Progenitor cell of endocrine pancreas (in vitro differentiated cells): ENCODE data around the gene WNT4. TPM values are rescaled to one million over a fixed set of nuclear protein-coding genes. Genes with fewer than 3 reads are reported as not detected.

Experiments used
- DNase-seq: peaks from one replicate; pipeline ENCODE4 v3.0.0; 2021; ENCODE audit warnings: low spot score; ENCODE audit not compliant: unreplicated experiment
- H3K27ac Mint-ChIP-seq: 2 replicates; pipeline ENCODE4 v1.8.0; 2021; ENCODE audit warnings: mild to moderate bottlenecking, moderate library complexity, mixed read lengths
- H3K27me3 Mint-ChIP-seq: 2 replicates; pipeline ENCODE4 v1.8.0; 2021; ENCODE audit warnings: mixed read lengths
- H3K36me3 Mint-ChIP-seq: 2 replicates; pipeline ENCODE4 v1.8.0; 2022; ENCODE audit warnings: mixed read lengths; ENCODE audit not compliant: insufficient read depth
- H3K4me1 Mint-ChIP-seq: 2 replicates; pipeline ENCODE4 v1.8.0; 2021; ENCODE audit warnings: low read depth, mixed read lengths
- H3K4me3 Mint-ChIP-seq: 2 replicates; pipeline ENCODE4 v1.8.0; 2021; ENCODE audit warnings: low read depth, mild to moderate bottlenecking, moderate library complexity, mixed read lengths
- H3K9me3 Mint-ChIP-seq: 2 replicates; pipeline ENCODE4 v1.8.0; 2021; ENCODE audit warnings: low read depth, mixed read lengths
- total RNA-seq: library from RNA; stranded (reverse); gene quantifications from 2 replicates; pipeline ENCODE4 v1.2.1, GENCODE V29; 2021
- TF ChIP-seq, protein P1 (sequence below): fragments of 200-600 bp; sonication (generic); IDR thresholded peaks from one replicate; pipeline ENCODE4 v1.5.0; 2021; ENCODE audit warnings: antibody characterized with exemption, mild to moderate bottlenecking; ENCODE audit not compliant: unreplicated experiment

The WNT4 gene
- total RNA-seq, 1 donor from 2014 or later, result 0.74 TPM

DNA sequence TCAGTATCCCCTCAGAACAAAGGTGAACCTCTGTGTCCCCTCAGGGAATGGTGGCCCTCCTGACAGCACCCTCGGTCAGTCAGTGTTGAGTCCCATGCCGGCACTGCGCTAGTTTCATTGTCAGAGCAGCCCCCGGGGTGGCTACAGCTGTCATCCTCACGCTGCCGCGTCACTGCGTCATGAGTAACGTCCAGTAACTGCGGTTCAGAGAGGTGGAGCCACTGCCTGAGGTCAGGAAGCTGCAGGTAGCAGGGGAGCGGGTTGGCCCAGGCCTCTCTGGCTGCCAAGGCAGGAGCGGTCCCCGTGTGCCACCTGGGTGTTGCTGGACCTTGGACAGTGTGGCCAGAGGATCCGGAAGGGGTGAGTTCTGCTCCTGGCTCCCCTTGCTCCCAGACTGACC lies 20.2 kb upstream of the WNT4 start:
- H3K4me3 Mint-ChIP-seq, result no peak overlapping the region
- no peaks in the 10 kb centered on the region for H3K9me3 Mint-ChIP-seq
- H3K27me3 Mint-ChIP-seq, result peaks cover 39% of the 10 kb centered on the region
- no peak for DNase-seq
- no peaks in the 10 kb centered on the region for H3K36me3 Mint-ChIP-seq
- H3K4me1 Mint-ChIP-seq, result no peaks in the 10 kb centered on the region
- TF ChIP-seq, protein P1, sequence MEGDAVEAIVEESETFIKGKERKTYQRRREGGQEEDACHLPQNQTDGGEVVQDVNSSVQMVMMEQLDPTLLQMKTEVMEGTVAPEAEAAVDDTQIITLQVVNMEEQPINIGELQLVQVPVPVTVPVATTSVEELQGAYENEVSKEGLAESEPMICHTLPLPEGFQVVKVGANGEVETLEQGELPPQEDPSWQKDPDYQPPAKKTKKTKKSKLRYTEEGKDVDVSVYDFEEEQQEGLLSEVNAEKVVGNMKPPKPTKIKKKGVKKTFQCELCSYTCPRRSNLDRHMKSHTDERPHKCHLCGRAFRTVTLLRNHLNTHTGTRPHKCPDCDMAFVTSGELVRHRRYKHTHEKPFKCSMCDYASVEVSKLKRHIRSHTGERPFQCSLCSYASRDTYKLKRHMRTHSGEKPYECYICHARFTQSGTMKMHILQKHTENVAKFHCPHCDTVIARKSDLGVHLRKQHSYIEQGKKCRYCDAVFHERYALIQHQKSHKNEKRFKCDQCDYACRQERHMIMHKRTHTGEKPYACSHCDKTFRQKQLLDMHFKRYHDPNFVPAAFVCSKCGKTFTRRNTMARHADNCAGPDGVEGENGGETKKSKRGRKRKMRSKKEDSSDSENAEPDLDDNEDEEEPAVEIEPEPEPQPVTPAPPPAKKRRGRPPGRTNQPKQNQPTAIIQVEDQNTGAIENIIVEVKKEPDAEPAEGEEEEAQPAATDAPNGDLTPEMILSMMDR, result no peak
- H3K27ac Mint-ChIP-seq, result no peak overlapping the region

DNA sequence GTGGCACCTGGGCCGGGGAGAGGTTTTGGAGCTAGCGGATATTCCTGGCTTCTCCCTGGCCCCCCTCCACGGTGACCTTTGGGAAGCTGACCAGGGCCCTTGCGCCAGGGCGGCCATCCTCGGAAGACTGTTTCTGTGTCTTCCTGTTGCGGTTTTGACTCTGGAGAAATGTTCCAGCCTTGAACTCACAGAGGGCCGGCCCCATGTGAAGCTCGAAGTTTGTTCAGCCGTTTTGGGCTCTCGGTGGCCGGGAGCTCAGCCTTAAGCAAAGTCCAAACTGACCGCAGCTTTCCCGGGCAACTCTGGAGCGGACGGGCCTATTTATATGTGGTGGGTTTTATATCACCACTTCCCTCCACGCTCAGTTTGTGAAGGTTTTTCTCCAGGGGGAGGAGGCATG lies 17.0 kb upstream of the WNT4 start:
- TF ChIP-seq, protein P1, result no peak
- DNase-seq, result no peak
- H3K4me3 Mint-ChIP-seq, result no peak overlapping the region
- no peak overlapping the region for H3K27ac Mint-ChIP-seq
- no peaks in the 10 kb centered on the region for H3K9me3 Mint-ChIP-seq
- no peaks in the 10 kb centered on the region for H3K4me1 Mint-ChIP-seq
- peaks cover 52% of the 10 kb centered on the region for H3K27me3 Mint-ChIP-seq
- H3K36me3 Mint-ChIP-seq, result no peaks in the 10 kb centered on the region

DNA sequence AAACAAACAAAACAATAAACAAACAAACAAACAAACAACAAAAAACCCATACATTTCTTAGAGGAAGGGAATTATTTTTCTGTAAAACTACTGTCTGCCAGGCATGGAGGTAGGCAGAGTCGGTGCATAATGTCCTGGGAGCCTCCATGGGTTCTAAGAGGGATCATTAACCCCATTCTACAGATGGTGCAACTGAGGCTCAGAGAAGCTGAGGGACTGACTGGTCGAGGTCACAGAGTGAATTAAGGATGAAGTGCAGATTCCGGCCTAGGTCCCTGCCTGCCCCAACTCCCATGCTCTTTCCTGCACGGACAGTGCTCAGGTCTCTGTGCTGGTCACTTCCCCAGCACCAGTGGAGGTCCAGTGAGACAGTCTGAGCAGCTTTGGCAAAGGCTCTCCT lies 15.8 kb upstream of the WNT4 start:
- peaks cover 56% of the 10 kb centered on the region for H3K27me3 Mint-ChIP-seq
- no peak overlapping the region for H3K4me3 Mint-ChIP-seq
- no peaks in the 10 kb centered on the region for H3K9me3 Mint-ChIP-seq
- no peaks in the 10 kb centered on the region for H3K36me3 Mint-ChIP-seq
- peaks cover 2% of the 10 kb centered on the region for H3K4me1 Mint-ChIP-seq
- no peak for DNase-seq
- TF ChIP-seq, protein P1, result no peak
- no peak overlapping the region for H3K27ac Mint-ChIP-seq

DNA sequence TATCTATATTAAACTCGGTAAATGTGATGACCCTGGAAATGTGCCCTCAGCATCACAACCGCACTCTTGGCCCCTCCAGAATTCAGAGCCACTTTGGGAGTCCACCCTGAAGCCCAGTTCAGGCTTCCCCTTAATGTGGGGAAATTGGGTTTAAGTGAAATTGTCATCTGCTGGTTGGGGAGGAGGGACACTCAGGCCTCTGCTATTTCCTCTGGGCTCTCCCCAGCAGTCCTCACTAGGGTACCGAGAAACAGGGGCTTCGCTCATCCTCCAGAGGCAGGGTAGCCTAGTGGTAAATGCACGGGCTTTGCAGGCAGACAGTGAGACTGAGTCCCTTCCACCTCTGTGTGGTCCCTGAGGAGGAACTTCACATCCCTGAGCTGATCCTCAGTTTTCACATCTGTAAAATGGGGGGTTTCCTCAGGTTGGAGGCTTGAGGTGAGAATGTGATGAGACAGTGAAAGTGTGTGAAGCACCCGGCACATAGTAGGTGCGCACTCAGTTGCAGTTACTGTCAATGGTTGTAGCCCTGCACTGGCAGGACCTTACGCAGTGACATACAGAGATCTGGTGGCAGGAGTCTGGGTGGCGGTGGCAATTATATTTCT lies 14.6 kb upstream of the WNT4 start:
- H3K9me3 Mint-ChIP-seq, result no peaks in the 10 kb centered on the region
- no peak for DNase-seq
- TF ChIP-seq, protein P1, result no peak
- no peaks in the 10 kb centered on the region for H3K36me3 Mint-ChIP-seq
- no peak overlapping the region for H3K27ac Mint-ChIP-seq
- H3K27me3 Mint-ChIP-seq, result peaks cover 66% of the 10 kb centered on the region
- peaks cover 5% of the 10 kb centered on the region for H3K4me1 Mint-ChIP-seq
- no peak overlapping the region for H3K4me3 Mint-ChIP-seq

DNA sequence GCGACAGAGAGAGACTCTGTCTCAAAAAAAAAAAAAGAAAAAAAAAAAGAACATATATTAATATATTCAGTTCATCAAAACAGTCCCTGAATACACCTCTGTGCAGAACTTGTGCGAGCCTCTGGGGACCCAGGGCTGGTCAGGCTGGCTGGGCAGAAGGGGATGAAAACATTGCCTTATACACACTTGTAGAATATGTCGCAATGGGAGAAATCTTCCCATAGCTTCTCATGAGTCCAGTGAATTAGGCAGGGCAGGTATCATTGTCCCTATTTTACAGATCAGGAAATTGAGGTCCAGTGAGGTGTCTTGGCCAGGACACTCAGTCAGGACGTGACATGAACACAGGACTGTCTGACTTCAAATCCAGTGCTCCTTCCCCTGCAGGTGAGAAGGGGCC lies 12.6 kb upstream of the WNT4 start:
- TF ChIP-seq, protein P1, result no peak
- Mint-ChIP-seq H3K27me3 (peaks cover 65% of the 10 kb centered on the region), H3K4me3 (no peak overlapping the region), H3K27ac (no peak overlapping the region), H3K9me3 (no peaks in the 10 kb centered on the region), H3K36me3 (no peaks in the 10 kb centered on the region), H3K4me1 (peaks cover 5% of the 10 kb centered on the region)
- no peak for DNase-seq
